ENCODE data around the gene RPGRIP1L.

The RPGRIP1L gene

DNA sequence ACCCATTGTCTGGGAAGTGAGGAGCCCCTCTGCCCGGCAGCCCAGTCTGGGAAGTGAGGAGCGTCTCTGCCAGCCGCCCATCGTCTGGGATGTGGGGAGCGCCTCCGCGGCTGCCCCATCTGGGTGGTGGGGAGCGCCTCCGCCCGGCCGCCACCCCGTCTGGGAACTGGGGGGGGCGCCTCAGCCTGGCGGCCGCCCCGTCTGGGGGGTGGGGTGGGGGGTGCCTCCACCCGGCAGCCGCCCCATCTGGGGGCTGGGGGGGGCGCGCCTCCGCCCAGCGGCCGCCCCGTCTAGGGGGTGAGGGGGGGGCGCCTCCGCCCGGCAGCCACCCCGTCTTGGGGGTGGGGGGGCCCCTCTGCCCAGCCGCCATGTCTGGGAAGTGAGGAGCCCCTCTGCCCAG is 78.4 kb downstream of the RPGRIP1L start:
- TF ChIP-seq, protein P1, sequence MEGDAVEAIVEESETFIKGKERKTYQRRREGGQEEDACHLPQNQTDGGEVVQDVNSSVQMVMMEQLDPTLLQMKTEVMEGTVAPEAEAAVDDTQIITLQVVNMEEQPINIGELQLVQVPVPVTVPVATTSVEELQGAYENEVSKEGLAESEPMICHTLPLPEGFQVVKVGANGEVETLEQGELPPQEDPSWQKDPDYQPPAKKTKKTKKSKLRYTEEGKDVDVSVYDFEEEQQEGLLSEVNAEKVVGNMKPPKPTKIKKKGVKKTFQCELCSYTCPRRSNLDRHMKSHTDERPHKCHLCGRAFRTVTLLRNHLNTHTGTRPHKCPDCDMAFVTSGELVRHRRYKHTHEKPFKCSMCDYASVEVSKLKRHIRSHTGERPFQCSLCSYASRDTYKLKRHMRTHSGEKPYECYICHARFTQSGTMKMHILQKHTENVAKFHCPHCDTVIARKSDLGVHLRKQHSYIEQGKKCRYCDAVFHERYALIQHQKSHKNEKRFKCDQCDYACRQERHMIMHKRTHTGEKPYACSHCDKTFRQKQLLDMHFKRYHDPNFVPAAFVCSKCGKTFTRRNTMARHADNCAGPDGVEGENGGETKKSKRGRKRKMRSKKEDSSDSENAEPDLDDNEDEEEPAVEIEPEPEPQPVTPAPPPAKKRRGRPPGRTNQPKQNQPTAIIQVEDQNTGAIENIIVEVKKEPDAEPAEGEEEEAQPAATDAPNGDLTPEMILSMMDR (IDR thresholded peaks at IDR 0.05; ENCODE audit: borderline replicate concordance, insufficient read depth, low read depth, low read length) = no peak
- H3K4me3 ChIP-seq (ENCODE audit: low read depth, low read length) = no peak overlapping the region

DNA sequence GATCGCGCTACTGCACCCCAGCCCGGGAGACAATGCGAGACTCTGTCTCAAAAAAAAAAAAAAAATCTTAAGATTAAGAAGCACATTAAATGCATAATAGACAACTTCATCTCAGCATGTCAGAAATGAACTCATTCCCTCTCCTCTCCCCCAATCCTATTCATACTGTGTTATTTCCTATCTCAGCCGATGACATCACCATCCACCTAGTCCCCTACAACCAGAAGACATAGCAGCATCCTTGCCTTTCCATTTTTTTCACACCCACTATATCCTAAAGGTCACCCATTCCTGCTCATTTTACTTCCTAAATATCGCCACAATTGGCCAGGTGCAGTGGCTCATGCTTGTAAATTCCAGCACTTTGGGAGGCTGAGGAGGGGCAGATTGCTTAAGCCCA is 81.3 kb downstream of the RPGRIP1L start:
- H3K4me3 ChIP-seq (ENCODE audit: low read depth, low read length) = no peak overlapping the region
- TF ChIP-seq, protein P1 (IDR thresholded peaks at IDR 0.05; ENCODE audit: borderline replicate concordance, insufficient read depth, low read depth, low read length) = no peak

DNA sequence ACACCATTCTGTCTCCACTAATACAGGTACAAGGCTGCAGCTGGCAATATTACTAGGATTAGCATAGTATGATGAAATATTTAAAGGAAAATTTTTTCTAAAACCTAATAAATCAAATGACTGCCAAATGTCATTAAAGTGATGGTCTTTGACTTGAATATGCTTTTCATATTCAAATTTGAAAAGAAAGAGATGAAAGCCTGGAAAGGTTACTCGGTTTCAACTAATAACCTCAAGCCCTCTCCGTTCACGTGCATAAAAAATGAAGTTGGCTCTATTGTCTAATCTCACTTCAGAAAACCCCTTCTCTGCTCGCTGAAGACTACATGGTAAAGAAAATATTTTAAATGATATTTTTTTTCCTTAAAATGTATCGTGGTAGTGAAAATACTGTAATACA is 83.2 kb downstream of the RPGRIP1L start:
- TF ChIP-seq, protein P1 (IDR thresholded peaks at IDR 0.05; ENCODE audit: borderline replicate concordance, insufficient read depth, low read depth, low read length) = no peak

DNA sequence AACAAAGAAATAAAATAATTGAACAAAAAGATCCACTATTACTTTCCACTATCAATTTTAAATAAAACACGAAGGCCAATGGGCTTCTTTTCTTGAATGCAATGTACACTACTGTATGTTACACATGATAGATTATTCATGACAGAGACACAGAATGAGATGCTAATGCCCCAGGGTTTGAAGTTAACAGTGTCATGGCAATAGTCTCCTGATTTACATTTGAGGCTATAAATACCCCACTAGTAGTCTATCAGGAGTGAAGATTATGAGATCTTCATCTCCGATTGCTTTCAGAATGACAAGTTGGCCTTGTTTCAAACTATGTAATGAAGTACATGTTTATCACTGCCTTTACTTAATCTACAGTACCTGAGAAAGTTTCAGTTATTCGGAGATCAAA is 84.4 kb downstream of the RPGRIP1L start:
- no peak overlapping the region for H3K4me3 ChIP-seq (ENCODE audit: low read depth, low read length)

More for the DNA sequence above, 83.2 kb downstream of the RPGRIP1L start:
- no peak overlapping the region for H3K4me3 ChIP-seq (ENCODE audit: low read depth, low read length)

DNA sequence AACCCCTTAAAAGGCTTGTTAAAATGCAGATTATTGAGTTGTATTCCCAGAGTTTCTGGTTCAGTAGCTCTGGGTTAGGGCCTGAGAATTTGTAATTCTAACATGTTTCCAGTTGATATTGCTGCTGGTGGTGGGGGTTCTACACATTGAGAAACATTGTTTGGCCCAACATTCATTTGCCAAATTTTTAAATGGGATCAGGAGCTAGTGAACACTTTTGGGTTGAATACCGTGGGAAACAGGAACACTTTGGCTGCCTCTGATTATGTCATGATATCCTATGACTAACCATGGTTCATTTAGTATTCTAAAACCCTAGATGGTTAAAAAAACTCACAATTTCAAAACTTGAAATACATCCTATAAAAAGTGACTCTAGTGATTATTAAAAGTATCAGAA is 89.3 kb downstream of the RPGRIP1L start:
- H3K4me3 ChIP-seq (ENCODE audit: low read depth, low read length) = no peak overlapping the region
- TF ChIP-seq, protein P1 (IDR thresholded peaks at IDR 0.05; ENCODE audit: borderline replicate concordance, insufficient read depth, low read depth, low read length) = no peak

More for the DNA sequence above, 84.4 kb downstream of the RPGRIP1L start:
- TF ChIP-seq, protein P1 (IDR thresholded peaks at IDR 0.05; ENCODE audit: borderline replicate concordance, insufficient read depth, low read depth, low read length) = no peak

DNA sequence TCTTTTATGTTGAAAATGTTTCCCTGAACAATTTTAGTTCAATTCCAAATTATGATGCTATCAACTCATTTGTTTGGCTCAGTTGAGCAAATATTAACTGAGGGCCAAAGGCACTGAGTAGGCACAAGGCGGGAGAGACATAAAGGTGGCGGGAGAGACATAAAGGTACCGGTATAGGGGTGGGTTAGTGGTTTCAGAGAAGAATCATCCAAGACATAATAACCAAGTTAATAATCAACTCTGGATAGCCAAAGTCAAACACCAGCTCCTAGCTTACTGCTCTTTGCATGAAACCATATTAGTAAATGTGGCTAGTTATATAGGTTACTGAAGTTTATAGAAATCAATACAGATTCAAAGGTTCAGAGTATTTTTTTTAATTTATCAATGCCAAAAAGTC is 91.7 kb downstream of the RPGRIP1L start:
- TF ChIP-seq, protein P1 (IDR thresholded peaks at IDR 0.05; ENCODE audit: borderline replicate concordance, insufficient read depth, low read depth, low read length) = no peak
- no peak overlapping the region for H3K4me3 ChIP-seq (ENCODE audit: low read depth, low read length)

DNA sequence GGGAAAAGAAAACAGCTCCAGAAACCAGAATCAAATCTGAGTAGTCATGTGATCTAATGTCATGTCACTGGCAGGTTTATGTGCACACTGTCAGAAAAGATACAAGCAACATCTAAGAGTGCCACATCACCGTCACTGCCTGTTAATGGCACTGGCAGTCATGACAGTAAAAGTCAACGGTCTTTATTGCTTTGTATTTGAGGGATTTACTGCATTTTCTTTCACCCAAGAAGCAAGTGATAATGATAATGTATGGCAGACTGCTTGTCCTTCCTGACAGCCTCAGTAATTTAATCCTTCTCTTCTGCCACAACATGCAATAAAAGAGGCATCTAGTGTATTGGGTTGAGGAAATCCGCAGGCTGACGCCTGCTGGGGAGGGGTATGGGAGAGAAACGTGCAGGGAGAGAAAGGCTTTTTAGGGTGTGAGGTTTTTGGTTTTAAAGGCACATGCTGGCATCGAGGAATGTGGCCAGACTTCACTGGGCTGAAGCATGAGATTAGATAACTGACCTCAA is 92.4 kb downstream of the RPGRIP1L start:
- TF ChIP-seq, protein P1 (IDR thresholded peaks at IDR 0.05; ENCODE audit: borderline replicate concordance, insufficient read depth, low read depth, low read length) = no peak
- no peak overlapping the region for H3K4me3 ChIP-seq (ENCODE audit: low read depth, low read length)

All from GM12875 (cell line).